ENCODE data around the gene TNXB. TPM values are rescaled to one million over a fixed set of nuclear protein-coding genes. Genes with fewer than 3 reads are reported as not detected.

Gene TNXB
- total RNA-seq, 3 donors from 2014 or later: 20.1 to 87.0 (median 36.9) TPM

GRCh38 chr6:32079566-32080290 lies 29.4 kb downstream of the TNXB start:
- no peak overlapping the region for H3K4me3 ChIP-seq
- no peaks in the 10 kb centered on the region for H3K9me3 ChIP-seq
- intact Hi-C loops (cut with DNase I, micrococcal nuclease): no loop called here
- no peak for TF ChIP-seq CTCF (IDR thresholded peaks at IDR 0.05)
- no peaks in the 10 kb centered on the region for H3K4me1 ChIP-seq (ENCODE audit: low read depth)
- DNase-seq: no peak
- no peaks in the 10 kb centered on the region for H3K36me3 ChIP-seq (ENCODE audit: low read depth)
- no peak for ATAC-seq

GRCh38 chr6:32076321-32076809 lies 32.8 kb downstream of the TNXB start:
- no peak for TF ChIP-seq CTCF (IDR thresholded peaks at IDR 0.05)
- ATAC-seq (no peak), DNase-seq (peak in 1 of 3 donors; percentile 27)
- Histone ChIP-seq H3K4me1 (ENCODE audit: low read depth) (no peaks in the 10 kb centered on the region), H3K4me3 (no peak overlapping the region), H3K9me3 (no peaks in the 10 kb centered on the region), H3K36me3 (ENCODE audit: low read depth) (no peaks in the 10 kb centered on the region)
- intact Hi-C loops (cut with DNase I, micrococcal nuclease): no loop called here

GRCh38 chr6:32075781-32076180 lies 33.4 kb downstream of the TNXB start:
- Histone ChIP-seq H3K36me3 (ENCODE audit: low read depth) (no peaks in the 10 kb centered on the region), H3K4me3 (no peak overlapping the region), H3K9me3 (no peaks in the 10 kb centered on the region), H3K4me1 (ENCODE audit: low read depth) (no peaks in the 10 kb centered on the region)
- no peak for TF ChIP-seq CTCF (IDR thresholded peaks at IDR 0.05)
- DNase-seq (peak in 1 of 3 donors; percentile 20), ATAC-seq (no peak)
- intact Hi-C loops (cut with DNase I, micrococcal nuclease): no loop called here

GRCh38 chr6:32074996-32075532 lies 34.1 kb downstream of the TNXB start:
- no peak for TF ChIP-seq CTCF (IDR thresholded peaks at IDR 0.05)
- H3K9me3 ChIP-seq: no peaks in the 10 kb centered on the region
- no peak overlapping the region for H3K4me3 ChIP-seq
- no peak for ATAC-seq
- DNase-seq: peak in 1 of 3 donors; percentile 7
- H3K4me1 ChIP-seq (ENCODE audit: low read depth): no peaks in the 10 kb centered on the region
- intact Hi-C loops (cut with DNase I, micrococcal nuclease): no loop called here
- no peaks in the 10 kb centered on the region for H3K36me3 ChIP-seq (ENCODE audit: low read depth)

- intact Hi-C loops (cut with DNase I, micrococcal nuclease): no loop called here
- DNase-seq: peak in 1 of 3 donors; percentile 37
- no peaks in the 10 kb centered on the region for H3K36me3 ChIP-seq (ENCODE audit: low read depth)
- TF ChIP-seq CTCF (IDR thresholded peaks at IDR 0.05): no peak
- H3K4me1 ChIP-seq (ENCODE audit: low read depth): no peaks in the 10 kb centered on the region
- no peak for ATAC-seq
- no peaks in the 10 kb centered on the region for H3K9me3 ChIP-seq
- H3K4me3 ChIP-seq: no peak overlapping the region
These were observed 35.5 kb downstream of the TNXB start for GRCh38 chr6:32073613-32074012.
